Fibroblast of the conjunctiva (primary cell): ENCODE data around the gene CIC.

Experiments
- DNase-seq: peaks from one replicate; pipeline ENCODE4 v3.0.0-alpha.2; 2010; ENCODE audit warnings: low read depth

Gene CIC

GRCh38 chr19:42268704-42269477 lies at the start of gene CIC:
CIC (plus strand) TSS chr19:42269252; CDS start chr19:42271784, 2,532 bp downstream.
- DNase-seq, result peak; percentile 100

- DNase-seq, result peak; percentile 95
Observed at GRCh38 chr19:42219812-42220750, 49.0 kb upstream of the CIC start, which contains the start of gene ZNF526. ZNF526 (plus strand) TSS chr19:42220312; CDS start chr19:42224404, 4,092 bp downstream.

- DNase-seq, result no peak
Observed at GRCh38 chr19:42220751-42221097, 48.3 kb upstream of the CIC start.

- DNase-seq, result no peak
Observed at GRCh38 chr19:42224940-42225717, 43.9 kb upstream of the CIC start.

GRCh38 chr19:42225718-42226292 lies 43.2 kb upstream of the CIC start:
- DNase-seq, result no peak

- DNase-seq, result no peak
Observed at GRCh38 chr19:42226886-42227285, 42.2 kb upstream of the CIC start.

- no peak for DNase-seq
Observed at GRCh38 chr19:42228641-42229040, 40.4 kb upstream of the CIC start.

GRCh38 chr19:42229301-42229854 lies 39.7 kb upstream of the CIC start:
- DNase-seq, result no peak

- no peak for DNase-seq
Observed at GRCh38 chr19:42229855-42230351, 39.1 kb upstream of the CIC start.

GRCh38 chr19:42230571-42230970 lies 38.5 kb upstream of the CIC start:
- no peak for DNase-seq

GRCh38 chr19:42232435-42232834 lies 36.6 kb upstream of the CIC start:
- DNase-seq, result no peak

GRCh38 chr19:42233106-42233505 lies 35.9 kb upstream of the CIC start:
- no peak for DNase-seq

- no peak for DNase-seq
Observed at GRCh38 chr19:42233678-42234292, 35.3 kb upstream of the CIC start.

GRCh38 chr19:42234364-42234763 lies 34.7 kb upstream of the CIC start:
- no peak for DNase-seq

GRCh38 chr19:42235181-42235580 lies 33.9 kb upstream of the CIC start:
- no peak for DNase-seq

- no peak for DNase-seq
Observed at GRCh38 chr19:42239544-42240220, 29.4 kb upstream of the CIC start.

GRCh38 chr19:42241279-42241678 lies 27.8 kb upstream of the CIC start:
- no peak for DNase-seq

- DNase-seq, result no peak
Observed at GRCh38 chr19:42242069-42242511, 27.0 kb upstream of the CIC start.

- peak; percentile 99 for DNase-seq
Observed at GRCh38 chr19:42242512-42243409, 26.3 kb upstream of the CIC start, which contains the start of gene GSK3A. GSK3A (minus strand) TSS chr19:42242602; CDS start chr19:42242465, 137 bp downstream.
